ENCODE measurements around the gene SAPCD1.
A peak's percentile ranks its signal among the peaks of the same experiment; 100 is the strongest.
"Not testable (repeated sequence)": the region's sequence is repeated elsewhere in the genome, so short reads cannot be mapped to it uniquely, and the experiment has no call there.

SAPCD1 gene

DNA sequence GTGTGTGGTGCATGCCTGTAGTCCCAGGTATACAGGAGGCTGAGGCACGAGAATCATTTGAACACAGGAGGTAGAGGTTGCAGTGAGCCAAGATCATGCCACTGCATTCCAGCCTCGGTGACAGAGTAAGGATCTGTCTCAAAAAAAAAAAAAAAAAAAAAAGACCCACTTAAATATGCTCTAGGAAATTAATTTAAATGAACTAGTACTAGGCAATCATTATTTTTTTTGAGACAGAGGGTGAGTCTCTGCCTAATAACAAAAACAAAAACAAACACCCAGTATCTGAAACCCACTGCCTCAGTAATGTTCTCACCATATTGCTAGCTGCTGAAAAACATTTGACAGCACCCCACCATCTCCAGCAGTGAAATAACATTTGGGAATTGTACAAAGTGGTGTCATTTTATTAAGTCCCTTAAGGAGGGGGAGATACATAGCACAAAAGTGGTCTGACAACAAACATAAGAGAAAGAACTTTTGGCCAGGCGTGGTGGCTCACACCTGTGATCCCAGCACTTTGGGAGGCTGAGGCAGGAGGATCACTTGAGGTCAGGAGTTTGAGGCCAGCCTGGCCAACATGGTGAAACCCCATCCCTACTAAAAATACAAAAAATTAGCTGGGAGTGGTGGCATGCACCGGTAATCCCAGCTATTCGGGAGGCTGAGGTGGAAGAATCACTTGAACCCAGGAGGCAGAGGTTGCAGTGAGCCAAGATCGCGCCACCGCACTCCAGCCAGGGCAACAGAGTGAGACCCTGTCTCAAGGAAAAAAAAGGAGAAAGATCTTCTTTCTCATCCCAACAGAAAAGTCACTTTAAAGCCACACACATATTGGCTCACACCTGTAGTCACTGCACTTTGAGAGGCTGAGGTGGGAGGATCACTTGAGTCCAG lies 38.8 kb downstream of the SAPCD1 start:
- H3K4me3 ChIP-seq (ENCODE audit: control insufficient read depth in 1 of 7, extremely low read depth in 1 of 7, insufficient read depth in 4 of 7, low read depth in 2 of 7, low read length in 6 of 7); H3K27ac ChIP-seq (ENCODE audit: insufficient read depth in 1 of 2, low read depth in 1 of 2, low read length in 2 of 2, poor library complexity in 1 of 2, severe bottlenecking in 2 of 2); DNase-seq; POLR2A ChIA-PET; H3K9me3 ChIP-seq (ENCODE audit: control extremely low read depth in 1 of 5, control insufficient read depth in 4 of 5, insufficient read depth in 2 of 5, low read depth in 1 of 5, low read length in 4 of 5); H3K27me3 ChIP-seq (replicated peaks in 2 of 5; ENCODE audit: control insufficient read depth in 4 of 5, insufficient read depth in 5 of 5, low read length in 4 of 5): not testable (repeated sequence)
- peaks cover 8 to 29% (median 24%) of the 10 kb centered on the region in 4 experiments for H3K4me1 ChIP-seq (ENCODE audit: control extremely low read depth in 1 of 4, control insufficient read depth in 4 of 4, insufficient read depth in 4 of 4, low read length in 3 of 4)
- CTCF ChIA-PET: interaction anchor here (1.3 kb wide), 1 partner anchor 74 kb away, joined by 3 read pairs; no protein-coding TSS in a partner anchor
- WGBS (ENCODE audit: insufficient coverage): 97% methylated on average over 5 of the region's 8 CpGs
- H3K36me3 ChIP-seq (ENCODE audit: control insufficient read depth in 4 of 4, insufficient read depth in 4 of 4, low read length in 3 of 4): peaks cover 0 to 30% (median 13%) of the 10 kb centered on the region in 4 experiments

DNA sequence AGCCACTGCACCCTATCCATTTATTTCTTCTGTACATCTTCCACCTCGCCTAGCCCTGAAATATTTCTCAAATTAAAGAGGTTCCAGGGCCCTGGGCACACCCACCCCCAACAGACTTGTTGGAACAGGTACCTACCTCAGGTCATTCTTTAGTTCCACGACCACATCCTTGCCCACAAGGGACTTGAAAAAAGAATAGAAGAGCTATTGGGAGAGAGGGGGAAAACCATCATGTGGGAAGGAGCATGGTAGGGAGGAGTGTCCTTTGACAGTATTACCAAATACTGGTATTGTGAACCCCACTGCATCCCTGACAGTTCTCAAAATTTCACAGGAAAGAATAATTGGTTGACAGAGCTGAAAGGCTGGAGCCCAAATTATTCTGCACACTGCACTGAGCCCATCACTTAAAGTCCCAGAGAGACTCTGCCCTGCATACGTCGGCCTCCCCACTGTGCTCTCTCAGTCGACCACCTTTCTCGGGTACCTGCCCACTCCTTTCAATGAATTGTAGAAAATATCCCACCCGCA lies 43.5 kb downstream of the SAPCD1 start:
- ChIA-PET POLR2A (interaction anchor here (0.7 to 2.6 kb wide), 7 partner anchors 9 to 1628 kb away, joined by 3 to 14 read pairs (median 6); partner anchors contain the start of genes CLIC1, HSPA1A, HSPA1L and VARS1), CTCF (interaction anchor here (0.6 to 3.6 kb wide), 9 partner anchors 8 to 67 kb away, joined by 3 to 18 read pairs (median 5); partner anchors contain the start of genes MSH5 and VARS1)
- Histone ChIP-seq H3K4me1 (ENCODE audit: control extremely low read depth in 1 of 4, control insufficient read depth in 4 of 4, insufficient read depth in 4 of 4, low read length in 3 of 4) (peaks cover 6 to 15% (median 11%) of the 10 kb centered on the region in 4 experiments), H3K36me3 (ENCODE audit: control insufficient read depth in 4 of 4, insufficient read depth in 4 of 4, low read length in 3 of 4) (peaks cover 0 to 16% (median 8%) of the 10 kb centered on the region in 4 experiments), H3K9me3 (ENCODE audit: control extremely low read depth in 1 of 5, control insufficient read depth in 4 of 5, insufficient read depth in 2 of 5, low read depth in 1 of 5, low read length in 4 of 5) (no peaks in the 10 kb centered on the region), H3K27ac (ENCODE audit: insufficient read depth in 1 of 2, low read depth in 1 of 2, low read length in 2 of 2, poor library complexity in 1 of 2, severe bottlenecking in 2 of 2) (peak overlapping the region; percentile 85 to 94), H3K4me3 (ENCODE audit: control insufficient read depth in 1 of 7, extremely low read depth in 1 of 7, insufficient read depth in 4 of 7, low read depth in 2 of 7, low read length in 6 of 7) (peak overlapping the region; percentile 73 to 98 (median 95)), H3K27me3 (replicated peaks in 2 of 5; ENCODE audit: control insufficient read depth in 4 of 5, insufficient read depth in 5 of 5, low read length in 4 of 5) (no peaks in the 10 kb centered on the region)
- 3% methylated on average over 4 of the region's 7 CpGs for WGBS (ENCODE audit: insufficient coverage)
- no peak for DNase-seq

DNA sequence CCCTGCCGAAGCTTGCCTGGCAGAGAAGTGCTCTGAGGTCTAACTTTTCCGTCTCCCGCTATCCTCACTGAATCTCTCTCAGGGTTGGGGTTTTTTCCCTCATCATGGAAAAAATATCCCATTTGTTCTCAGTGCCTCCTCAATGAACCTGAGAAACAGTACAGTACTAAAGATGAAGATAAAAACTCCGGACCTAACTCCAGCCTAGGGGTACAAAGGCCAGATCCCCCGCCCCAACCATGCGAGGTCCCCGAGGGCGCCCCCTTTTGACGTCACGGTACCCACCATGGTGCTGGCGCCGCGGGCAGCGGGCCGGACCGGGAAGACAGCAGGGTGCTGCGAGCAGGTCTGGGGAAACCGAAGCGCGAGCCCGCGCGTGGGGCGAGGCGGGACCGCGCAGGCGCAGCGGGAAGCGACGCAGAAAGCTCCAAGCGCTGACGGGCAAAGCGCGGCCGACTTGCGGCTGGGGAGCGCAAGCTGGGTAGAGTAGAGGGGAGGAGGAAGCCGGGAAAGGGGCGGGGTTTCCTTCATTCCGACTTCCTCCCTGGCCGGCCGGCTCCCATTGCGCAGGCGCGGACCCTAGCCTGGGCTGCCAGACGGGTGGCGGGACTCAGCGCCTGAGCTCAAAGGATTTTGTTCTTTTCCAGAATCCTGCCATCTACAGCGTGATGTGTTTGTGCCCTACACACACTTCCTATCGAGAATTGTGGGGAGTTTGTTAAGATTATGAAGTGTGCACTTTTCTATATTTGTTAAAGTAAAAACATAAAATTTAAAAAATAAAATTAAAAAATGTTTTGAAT lies 44.2 kb downstream of the SAPCD1 start, which contains the start of gene LSM2:
Gene LSM2, minus strand, starts transcription at position 497 of the 803 bp plus-strand sequence. Its CDS starts 209 bp downstream, at position 288.
- peak within 1 kb of the TSS; percentile 85 to 94 for H3K27ac ChIP-seq (ENCODE audit: insufficient read depth in 1 of 2, low read depth in 1 of 2, low read length in 2 of 2, poor library complexity in 1 of 2, severe bottlenecking in 2 of 2)
- peaks cover 6 to 15% (median 11%) of the 10 kb centered on the region in 4 experiments for H3K4me1 ChIP-seq (ENCODE audit: control extremely low read depth in 1 of 4, control insufficient read depth in 4 of 4, insufficient read depth in 4 of 4, low read length in 3 of 4)
- CTCF ChIA-PET: interaction anchor here (0.6 to 3.6 kb wide), 18 partner anchors 9 to 256 kb away, joined by 3 to 18 read pairs (median 4); partner anchors contain the start of genes HSPA1B, MSH5 and VARS1
- peaks cover 0 to 13% (median 8%) of the 10 kb centered on the region in 4 experiments for H3K36me3 ChIP-seq (ENCODE audit: control insufficient read depth in 4 of 4, insufficient read depth in 4 of 4, low read length in 3 of 4)
- no peaks in the 10 kb centered on the region for H3K27me3 ChIP-seq (replicated peaks in 2 of 5; ENCODE audit: control insufficient read depth in 4 of 5, insufficient read depth in 5 of 5, low read length in 4 of 5)
- POLR2A ChIA-PET: interaction anchor here (0.5 to 2.6 kb wide), 9 partner anchors 8 to 154 kb away, joined by 3 to 14 read pairs (median 5); partner anchors contain the start of genes CLIC1, HSPA1A, HSPA1L and MSH5
- peak; percentile 94 to 97 (median 97) for DNase-seq
- under 1% methylated on average over 46 of the region's 51 CpGs for WGBS (ENCODE audit: insufficient coverage)
- no peaks in the 10 kb centered on the region for H3K9me3 ChIP-seq (ENCODE audit: control extremely low read depth in 1 of 5, control insufficient read depth in 4 of 5, insufficient read depth in 2 of 5, low read depth in 1 of 5, low read length in 4 of 5)
- H3K4me3 ChIP-seq (ENCODE audit: control insufficient read depth in 1 of 7, extremely low read depth in 1 of 7, insufficient read depth in 4 of 7, low read depth in 2 of 7, low read length in 6 of 7): peak within 1 kb of the TSS; percentile 73 to 98 (median 95)

DNA sequence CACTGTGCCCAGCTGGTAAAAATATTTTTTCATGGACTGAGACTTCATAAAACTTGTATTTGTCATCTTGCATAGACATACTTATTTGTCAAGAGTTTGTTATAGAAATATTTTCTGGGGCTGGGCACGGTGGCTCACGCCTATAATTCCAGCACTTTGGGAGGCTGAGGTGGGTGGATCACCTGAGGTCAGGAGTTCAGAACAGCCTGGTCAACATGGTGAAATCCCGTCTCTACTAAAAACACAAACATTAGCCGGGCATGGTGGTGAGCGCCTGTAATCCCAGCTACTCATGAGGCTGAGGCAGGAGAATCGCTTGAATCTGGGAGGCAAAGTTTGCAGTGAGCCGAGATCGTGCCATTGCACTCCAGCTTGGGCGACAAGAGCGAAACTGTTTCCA lies 46.1 kb downstream of the SAPCD1 start:
- H3K36me3 ChIP-seq (ENCODE audit: control insufficient read depth in 4 of 4, insufficient read depth in 4 of 4, low read length in 3 of 4); DNase-seq; H3K4me3 ChIP-seq (ENCODE audit: control insufficient read depth in 1 of 7, extremely low read depth in 1 of 7, insufficient read depth in 4 of 7, low read depth in 2 of 7, low read length in 6 of 7); H3K27me3 ChIP-seq (replicated peaks in 2 of 5; ENCODE audit: control insufficient read depth in 4 of 5, insufficient read depth in 5 of 5, low read length in 4 of 5); H3K9me3 ChIP-seq (ENCODE audit: control extremely low read depth in 1 of 5, control insufficient read depth in 4 of 5, insufficient read depth in 2 of 5, low read depth in 1 of 5, low read length in 4 of 5); POLR2A ChIA-PET; H3K27ac ChIP-seq (ENCODE audit: insufficient read depth in 1 of 2, low read depth in 1 of 2, low read length in 2 of 2, poor library complexity in 1 of 2, severe bottlenecking in 2 of 2): not testable (repeated sequence)
- CTCF ChIA-PET: interaction anchor here (1.5 to 1.8 kb wide), 2 partner anchors 10 to 13 kb away, joined by 4 to 5 read pairs; partner anchors contain the start of gene VARS1
- WGBS (ENCODE audit: insufficient coverage): 94% methylated on average over 3 of the region's 10 CpGs
- H3K4me1 ChIP-seq (ENCODE audit: control extremely low read depth in 1 of 4, control insufficient read depth in 4 of 4, insufficient read depth in 4 of 4, low read length in 3 of 4): peaks cover 6 to 18% (median 14%) of the 10 kb centered on the region in 4 experiments

DNA sequence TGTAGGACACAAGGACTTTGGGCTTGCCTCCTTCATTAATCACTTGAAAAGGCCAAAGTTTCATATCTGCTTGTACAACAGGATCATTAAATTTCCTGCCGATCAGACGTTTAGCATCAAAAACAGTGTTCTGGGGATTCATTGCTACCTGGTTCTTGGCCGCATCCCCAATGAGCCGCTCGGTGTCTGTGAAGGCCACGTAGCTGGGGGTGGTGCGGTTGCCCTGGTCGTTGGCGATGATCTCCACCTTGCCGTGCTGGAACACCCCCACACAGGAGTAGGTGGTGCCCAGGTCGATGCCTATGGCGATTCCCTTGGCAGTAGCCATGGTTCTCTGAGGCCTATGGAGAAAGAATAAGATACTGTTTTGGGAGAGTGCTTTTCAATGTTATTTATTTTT lies 49.2 kb downstream of the SAPCD1 start:
- Histone ChIP-seq H3K4me1 (ENCODE audit: control extremely low read depth in 1 of 4, control insufficient read depth in 4 of 4, insufficient read depth in 4 of 4, low read length in 3 of 4) (peaks cover 8 to 27% (median 11%) of the 10 kb centered on the region in 4 experiments), H3K27me3 (replicated peaks in 2 of 5; ENCODE audit: control insufficient read depth in 4 of 5, insufficient read depth in 5 of 5, low read length in 4 of 5) (no peaks in the 10 kb centered on the region), H3K9me3 (ENCODE audit: control extremely low read depth in 1 of 5, control insufficient read depth in 4 of 5, insufficient read depth in 2 of 5, low read depth in 1 of 5, low read length in 4 of 5) (no peaks in the 10 kb centered on the region), H3K4me3 (ENCODE audit: control insufficient read depth in 1 of 7, extremely low read depth in 1 of 7, insufficient read depth in 4 of 7, low read depth in 2 of 7, low read length in 6 of 7) (no peak overlapping the region), H3K36me3 (ENCODE audit: control insufficient read depth in 4 of 4, insufficient read depth in 4 of 4, low read length in 3 of 4) (no peaks in the 10 kb centered on the region), H3K27ac (ENCODE audit: insufficient read depth in 1 of 2, low read depth in 1 of 2, low read length in 2 of 2, poor library complexity in 1 of 2, severe bottlenecking in 2 of 2) (no peak overlapping the region)
- POLR2A ChIA-PET: interaction anchor here (0.5 kb wide), 1 partner anchor 84 kb away, joined by 3 read pairs; no protein-coding TSS in a partner anchor
- no peak for DNase-seq
- 96% methylated on average over 12 of the region's 12 CpGs for WGBS (ENCODE audit: insufficient coverage)
- CTCF ChIA-PET: interaction anchor here (0.6 to 3.9 kb wide), 5 partner anchors 13 to 132 kb away, joined by 3 to 13 read pairs (median 4); partner anchors contain the start of genes ABHD16A and VARS1

DNA sequence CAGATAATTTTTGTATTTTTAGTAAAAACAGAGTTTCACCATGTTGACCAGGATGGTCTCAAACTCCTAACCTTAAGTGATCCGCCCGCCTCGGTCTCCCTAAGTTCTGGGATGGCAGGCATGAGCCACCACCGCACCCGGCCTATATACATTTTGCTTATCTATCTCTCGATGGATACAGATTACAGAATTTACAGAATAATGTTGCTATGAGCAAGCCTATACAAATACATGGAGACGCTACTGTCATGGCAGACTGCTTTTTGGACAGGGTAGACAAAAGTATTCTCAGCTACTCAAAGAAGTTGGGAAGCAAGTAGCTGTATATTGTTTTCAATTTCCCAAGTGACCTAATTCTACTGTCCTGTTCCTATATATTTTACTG lies 51.0 kb downstream of the SAPCD1 start:
- H3K36me3 ChIP-seq (ENCODE audit: control insufficient read depth in 4 of 4, insufficient read depth in 4 of 4, low read length in 3 of 4): no peaks in the 10 kb centered on the region
- H3K27ac ChIP-seq (ENCODE audit: insufficient read depth in 1 of 2, low read depth in 1 of 2, low read length in 2 of 2, poor library complexity in 1 of 2, severe bottlenecking in 2 of 2): peak overlapping the region in 1 of 2 experiments; percentile 83
- H3K4me3 ChIP-seq (ENCODE audit: control insufficient read depth in 1 of 7, extremely low read depth in 1 of 7, insufficient read depth in 4 of 7, low read depth in 2 of 7, low read length in 6 of 7): peak overlapping the region in 3 of 7 experiments; percentile 28 to 95 (median 91)
- ChIA-PET POLR2A (interaction anchor here (1.2 to 1.5 kb wide), 2 partner anchors 13 to 198 kb away, joined by 3 to 4 read pairs; partner anchors contain the start of gene HSPA1B), CTCF (interaction anchor here (0.6 to 3.9 kb wide), 9 partner anchors 13 to 92 kb away, joined by 3 to 13 read pairs (median 5); partner anchors contain the start of genes LY6G6C and VARS1)
- H3K9me3 ChIP-seq (ENCODE audit: control extremely low read depth in 1 of 5, control insufficient read depth in 4 of 5, insufficient read depth in 2 of 5, low read depth in 1 of 5, low read length in 4 of 5): no peaks in the 10 kb centered on the region
- peaks cover 10 to 35% (median 17%) of the 10 kb centered on the region in 4 experiments for H3K4me1 ChIP-seq (ENCODE audit: control extremely low read depth in 1 of 4, control insufficient read depth in 4 of 4, insufficient read depth in 4 of 4, low read length in 3 of 4)
- DNase-seq: no peak
- 100% methylated on average over 2 of the region's 7 CpGs for WGBS (ENCODE audit: insufficient coverage)
- H3K27me3 ChIP-seq (replicated peaks in 2 of 5; ENCODE audit: control insufficient read depth in 4 of 5, insufficient read depth in 5 of 5, low read length in 4 of 5): no peaks in the 10 kb centered on the region
